ENCODE results near the gene PTTG1. TPM values are rescaled to one million over a fixed set of nuclear protein-coding genes. Genes with fewer than 3 reads are reported as not detected.

The PTTG1 gene
- total and polyA plus RNA-seq, 8 donors, result 2.3 to 104 (median 23.9) TPM; not detected in 1

- no peak for DNase-seq
- Histone ChIP-seq H3K27ac (no peak overlapping the region), H3K4me1 (peaks cover 16 to 53% (median 24%) of the 10 kb centered on the region in 4 donors), H3K36me3 (no peaks in the 10 kb centered on the region), H3K9me3 (no peaks in the 10 kb centered on the region), H3K27me3 (peaks cover 0 to 4% (median 0%) of the 10 kb centered on the region in 3 donors), H3K4me3 (no peak overlapping the region)
- TF ChIP-seq POLR2AphosphoS5 (IDR thresholded peaks at IDR 0.05), result no peak
- no peak for TF ChIP-seq EP300 (IDR thresholded peaks at IDR 0.05)
- TF ChIP-seq POLR2A (IDR thresholded peaks at IDR 0.05), result no peak
- no peak for TF ChIP-seq CTCF (IDR thresholded peaks at IDR 0.05)
- WGBS, 5 donors, result 89 to 97% (median 92%) methylated on average over 2 of the region's 2 CpGs
- intact Hi-C loops (cut with DNase I; ENCODE audit: low total_unique reads), result no loop called here
Observed at GRCh38 chr5:160471761-160472160, 50.1 kb downstream of the PTTG1 start.

- DNase-seq, result no peak
- intact Hi-C loops (cut with DNase I; ENCODE audit: low total_unique reads), result no loop called here
- Histone ChIP-seq H3K27ac (no peak overlapping the region), H3K9me3 (no peaks in the 10 kb centered on the region), H3K4me3 (no peak overlapping the region), H3K4me1 (peaks cover 9 to 46% (median 17%) of the 10 kb centered on the region in 4 donors), H3K27me3 (peaks cover 0 to 4% (median 0%) of the 10 kb centered on the region in 3 donors), H3K36me3 (no peaks in the 10 kb centered on the region)
- no peak for TF ChIP-seq CTCF (IDR thresholded peaks at IDR 0.05)
- 90 to 98% (median 95%) methylated on average over 4 of the region's 4 CpGs for WGBS, 5 donors
Observed at GRCh38 chr5:160472482-160472881, 50.8 kb downstream of the PTTG1 start.

- Histone ChIP-seq H3K4me1 (peaks cover 0 to 35% (median 9%) of the 10 kb centered on the region in 4 donors), H3K36me3 (no peaks in the 10 kb centered on the region), H3K27ac (no peak overlapping the region), H3K27me3 (no peaks in the 10 kb centered on the region), H3K4me3 (no peak overlapping the region), H3K9me3 (no peaks in the 10 kb centered on the region)
- WGBS, 5 donors, result 89 to 97% (median 96%) methylated on average over 6 of the region's 6 CpGs
- TF ChIP-seq POLR2AphosphoS5 (IDR thresholded peaks at IDR 0.05), result no peak
- no peak for TF ChIP-seq EP300 (IDR thresholded peaks at IDR 0.05)
- no peak for TF ChIP-seq POLR2A (IDR thresholded peaks at IDR 0.05)
- TF ChIP-seq CTCF (IDR thresholded peaks at IDR 0.05), result no peak
- intact Hi-C loops (cut with DNase I; ENCODE audit: low total_unique reads), result no loop called here
- no peak for DNase-seq
Observed at GRCh38 chr5:160473681-160474080, 52.0 kb downstream of the PTTG1 start.

- 84 to 100% (median 96%) methylated on average over 1 of the region's 1 CpG for WGBS, 5 donors
- Histone ChIP-seq H3K4me3 (no peak overlapping the region), H3K9me3 (no peaks in the 10 kb centered on the region), H3K27me3 (no peaks in the 10 kb centered on the region), H3K4me1 (peaks cover 0 to 31% (median 9%) of the 10 kb centered on the region in 4 donors), H3K36me3 (no peaks in the 10 kb centered on the region), H3K27ac (no peak overlapping the region)
- no peak for TF ChIP-seq POLR2AphosphoS5 (IDR thresholded peaks at IDR 0.05)
- no peak for TF ChIP-seq CTCF (IDR thresholded peaks at IDR 0.05)
- TF ChIP-seq POLR2A (IDR thresholded peaks at IDR 0.05), result no peak
- TF ChIP-seq EP300 (IDR thresholded peaks at IDR 0.05), result no peak
- intact Hi-C loops (cut with DNase I; ENCODE audit: low total_unique reads), result no loop called here
- DNase-seq, result no peak
Observed at GRCh38 chr5:160474084-160474483, 52.4 kb downstream of the PTTG1 start.
